ENCODE data around the gene SESN1.

Gene SESN1

DNA sequence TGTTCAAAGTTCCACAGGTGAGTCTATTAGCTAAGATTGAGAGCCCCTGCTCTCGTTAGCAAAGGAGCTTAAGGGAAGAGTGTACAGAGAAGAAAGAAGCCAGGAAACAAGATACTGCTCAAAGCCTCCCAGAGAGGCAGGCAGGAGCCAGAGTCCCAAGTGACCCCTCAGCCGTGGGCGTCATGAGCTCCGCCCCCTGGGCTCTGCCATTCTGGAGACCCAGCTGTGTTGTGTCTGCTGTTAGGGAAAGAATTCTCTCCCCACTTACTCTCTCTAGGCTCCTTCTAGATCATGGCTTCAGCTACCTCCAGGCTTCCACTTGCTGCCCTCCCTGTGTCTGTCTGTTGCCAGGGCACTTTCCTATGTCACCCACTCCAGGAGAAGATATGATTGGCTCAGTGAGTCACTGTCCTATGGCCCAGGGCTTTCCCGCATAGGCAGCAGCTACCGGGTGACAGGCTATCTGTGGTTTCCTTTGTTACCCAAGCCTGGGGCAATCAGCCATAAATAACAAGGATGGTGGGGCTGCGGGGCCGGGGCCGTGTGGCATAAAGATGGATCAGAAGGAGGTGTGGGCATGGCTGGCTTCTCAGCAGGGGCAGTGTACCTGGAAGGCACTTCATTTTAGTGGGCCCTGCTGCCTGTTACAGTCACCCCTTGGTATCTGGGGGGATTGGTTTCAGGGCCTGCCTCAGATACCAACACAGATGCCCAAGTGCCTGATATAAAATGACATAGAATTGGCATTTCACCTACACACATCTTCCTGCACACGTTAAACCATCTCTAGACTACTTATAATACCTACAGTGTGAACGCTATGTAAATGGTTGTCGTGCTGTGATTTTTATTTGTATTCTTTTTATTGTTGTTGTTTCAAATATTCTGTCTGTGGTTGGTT lies 127.5 kb downstream of the SESN1 start:
- TF ChIP-seq, protein P1, sequence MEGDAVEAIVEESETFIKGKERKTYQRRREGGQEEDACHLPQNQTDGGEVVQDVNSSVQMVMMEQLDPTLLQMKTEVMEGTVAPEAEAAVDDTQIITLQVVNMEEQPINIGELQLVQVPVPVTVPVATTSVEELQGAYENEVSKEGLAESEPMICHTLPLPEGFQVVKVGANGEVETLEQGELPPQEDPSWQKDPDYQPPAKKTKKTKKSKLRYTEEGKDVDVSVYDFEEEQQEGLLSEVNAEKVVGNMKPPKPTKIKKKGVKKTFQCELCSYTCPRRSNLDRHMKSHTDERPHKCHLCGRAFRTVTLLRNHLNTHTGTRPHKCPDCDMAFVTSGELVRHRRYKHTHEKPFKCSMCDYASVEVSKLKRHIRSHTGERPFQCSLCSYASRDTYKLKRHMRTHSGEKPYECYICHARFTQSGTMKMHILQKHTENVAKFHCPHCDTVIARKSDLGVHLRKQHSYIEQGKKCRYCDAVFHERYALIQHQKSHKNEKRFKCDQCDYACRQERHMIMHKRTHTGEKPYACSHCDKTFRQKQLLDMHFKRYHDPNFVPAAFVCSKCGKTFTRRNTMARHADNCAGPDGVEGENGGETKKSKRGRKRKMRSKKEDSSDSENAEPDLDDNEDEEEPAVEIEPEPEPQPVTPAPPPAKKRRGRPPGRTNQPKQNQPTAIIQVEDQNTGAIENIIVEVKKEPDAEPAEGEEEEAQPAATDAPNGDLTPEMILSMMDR (IDR thresholded peaks at IDR 0.05): no peak

DNA sequence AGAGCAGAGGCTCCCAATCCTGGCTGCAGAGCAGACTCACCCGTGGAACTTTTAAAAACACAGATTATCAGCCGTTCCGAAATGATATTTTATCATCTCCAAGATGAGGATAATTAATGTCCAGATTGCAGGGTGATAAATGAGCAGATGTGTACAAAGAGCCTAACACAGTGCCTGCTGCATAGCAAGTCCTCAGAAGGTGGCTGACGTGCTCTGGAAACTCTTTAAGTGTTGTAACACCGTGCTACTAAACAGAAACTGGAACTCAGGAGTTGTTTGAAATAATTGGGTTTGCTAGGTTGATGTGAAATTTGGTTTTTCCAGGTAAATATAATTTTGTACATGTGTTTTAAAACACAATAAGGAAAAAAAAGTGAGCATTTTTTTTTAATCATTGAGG lies 128.4 kb downstream of the SESN1 start:
- TF ChIP-seq, protein P1 (IDR thresholded peaks at IDR 0.05): no peak

DNA sequence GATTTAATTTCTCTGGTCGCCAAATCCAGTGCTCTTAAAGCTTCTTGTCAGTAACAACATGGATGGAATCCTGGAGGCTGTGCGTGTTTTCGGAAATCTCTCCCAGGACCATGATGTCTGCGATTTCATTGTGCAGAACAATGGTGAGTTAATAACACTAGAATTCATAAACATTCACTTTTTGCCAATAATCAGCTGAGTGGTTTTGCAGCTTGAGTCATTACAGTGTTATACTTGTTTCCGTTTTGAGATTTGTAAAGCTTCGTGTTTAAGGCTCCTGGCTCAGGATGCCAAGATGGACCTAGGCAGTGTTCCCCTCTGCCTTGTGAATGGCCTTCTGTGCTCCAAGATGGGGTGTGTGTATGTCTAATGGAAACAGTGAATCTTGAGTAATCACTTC lies 132.7 kb downstream of the SESN1 start:
- TF ChIP-seq, protein P1 (IDR thresholded peaks at IDR 0.05): no peak

DNA sequence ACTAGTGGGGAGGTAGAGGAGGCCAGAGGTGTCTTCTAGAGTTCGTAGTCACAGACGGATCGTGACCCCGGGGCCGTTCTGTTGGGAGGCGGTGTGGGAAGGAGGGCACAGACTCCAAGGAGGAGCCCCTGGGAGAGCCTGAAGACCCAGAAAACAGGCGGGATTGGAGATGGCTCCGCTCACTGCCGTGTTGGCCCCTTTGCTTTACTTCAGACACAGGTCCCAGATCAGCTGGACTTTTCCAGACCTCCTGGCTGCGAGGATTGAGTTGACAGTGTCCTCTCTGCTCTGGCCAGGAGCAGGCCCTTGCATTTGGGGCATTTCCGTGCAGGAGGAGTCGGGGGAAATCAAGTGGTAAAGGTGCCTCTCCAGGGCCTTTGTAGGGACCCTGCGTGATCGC lies 133.6 kb downstream of the SESN1 start:
- TF ChIP-seq, protein P1 (IDR thresholded peaks at IDR 0.05): no peak

DNA sequence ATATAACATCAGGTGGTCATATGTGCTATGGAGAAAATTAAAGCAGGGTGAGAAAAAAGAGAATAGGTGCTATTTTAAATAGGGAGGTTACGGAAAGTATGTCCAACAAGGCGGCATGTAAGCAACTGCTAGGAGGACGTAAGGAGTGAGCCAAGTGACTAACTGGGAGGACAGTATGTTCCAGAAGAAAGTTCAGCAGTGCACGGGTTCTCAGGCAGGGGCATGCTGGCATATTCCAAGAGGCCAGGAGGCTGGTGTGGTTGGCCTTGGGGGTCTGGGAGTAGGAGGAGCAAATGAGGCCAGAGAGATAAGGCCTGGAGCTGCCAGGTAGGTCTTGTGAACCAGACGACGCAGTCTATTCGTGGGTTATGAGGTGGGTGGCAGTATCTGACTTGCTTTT lies 134.0 kb downstream of the SESN1 start:
- TF ChIP-seq, protein P1 (IDR thresholded peaks at IDR 0.05): no peak

DNA sequence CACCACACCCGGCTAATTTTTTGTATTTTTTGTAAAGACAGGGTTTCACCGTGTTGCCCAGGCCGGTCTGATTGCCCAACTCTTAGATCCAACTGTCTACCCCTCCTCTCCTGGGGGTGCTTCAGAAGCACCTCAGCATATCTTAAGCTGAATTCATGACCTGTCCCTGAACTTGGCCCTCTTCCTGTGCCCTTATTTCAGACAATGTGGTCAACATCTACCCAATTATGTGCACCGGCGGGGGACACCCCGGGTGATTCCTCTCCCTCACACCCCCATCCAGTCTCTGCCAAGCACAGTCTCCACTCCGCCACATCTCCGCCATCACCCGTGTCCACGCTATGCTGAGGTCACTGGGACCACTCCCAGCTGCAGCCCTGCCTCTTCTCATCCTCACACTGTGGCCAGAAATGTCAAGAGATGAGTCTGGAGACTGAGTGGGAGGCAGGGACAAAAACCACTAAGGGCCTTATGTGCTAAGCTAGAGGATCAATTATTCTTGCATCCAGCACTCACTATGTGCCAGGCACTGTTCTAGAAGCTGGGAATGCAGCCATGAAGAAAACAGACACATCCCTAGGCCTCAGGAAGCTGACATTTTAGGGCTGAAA lies 134.6 kb downstream of the SESN1 start:
- TF ChIP-seq, protein P1 (IDR thresholded peaks at IDR 0.05): no peak

DNA sequence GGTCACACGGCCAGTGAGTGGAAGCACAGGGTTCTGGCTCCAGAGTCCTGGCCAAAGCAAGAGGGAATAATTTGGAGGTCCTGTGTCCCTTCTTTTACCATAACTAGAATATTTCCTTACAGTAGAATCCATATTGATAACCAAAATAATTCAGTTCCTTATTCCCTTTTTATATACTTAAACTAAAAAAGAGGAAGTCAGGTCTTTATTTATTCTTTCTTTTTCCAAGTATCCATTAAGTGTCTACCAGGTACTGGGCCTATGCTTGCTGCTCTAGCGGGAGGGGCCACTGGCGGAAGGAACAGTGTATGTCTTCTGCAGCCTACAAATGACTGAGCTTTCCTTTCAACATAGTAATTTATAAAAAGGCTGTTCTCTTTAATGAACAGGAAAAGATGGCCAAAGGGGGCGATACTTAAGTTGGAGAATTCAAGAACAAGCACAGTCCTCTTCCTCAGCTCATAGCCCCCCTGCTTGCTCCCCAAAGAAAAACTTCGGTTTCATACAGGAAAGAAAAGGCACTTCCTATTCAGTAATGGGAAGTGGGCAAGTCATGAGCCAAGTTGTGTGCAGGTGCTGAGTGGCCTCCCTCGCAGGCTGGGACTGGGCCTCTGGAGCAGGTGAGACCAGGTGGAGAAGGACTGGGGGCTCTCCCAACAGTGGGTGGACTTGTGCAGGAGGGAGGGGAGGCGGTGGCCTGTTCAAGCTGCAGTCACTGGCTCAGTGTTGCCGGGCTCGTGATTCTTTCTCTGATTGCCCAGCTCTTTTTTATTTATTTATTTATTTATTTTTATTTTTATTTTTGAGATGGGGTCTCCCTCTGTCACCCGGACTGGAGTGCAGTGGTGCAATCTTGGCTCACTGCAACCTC lies 135.5 kb downstream of the SESN1 start:
- TF ChIP-seq, protein P1 (IDR thresholded peaks at IDR 0.05): no peak
